HCT116 (cell line): ENCODE results near the gene RPL11. TPM values are rescaled to one million over a fixed set of nuclear protein-coding genes. Genes with fewer than 3 reads are reported as not detected.

Experiments
- ATAC-seq: fragments of 200-7000 bp; cut with Tn5 transposase; 2 replicates; pipeline ENCODE4 v1.9.1; 2020; ENCODE audit warnings: mild to moderate bottlenecking, moderate library complexity
- BruUV-seq: library from RNA; stranded (reverse); fragments of 400-500 nt; replicated peaks from 2 replicates; lab custom pipeline; 2021; lab: Mats Ljungman, UMichigan
- CTCF ChIA-PET: fragments of 300-600 bp; sonication (Branson Sonifier 250); formaldehyde crosslinking; loops from one replicate; lab custom pipeline; 2021; ENCODE audit warnings: antibody characterized with exemption; lab: Charles Lee
- POLR2A ChIA-PET: fragments of 300-600, 350-600 bp; sonication (Branson Sonifier 250); formaldehyde crosslinking; loops from one replicate; lab custom pipeline; 2021; ENCODE audit warnings: antibody characterized with exemption; lab: Charles Lee
- RAD21 ChIA-PET, 2 experiments: fragments of 300-600 bp; sonication (Branson Sonifier 250); formaldehyde crosslinking; loops; one replicate each; lab custom pipeline; 2023; ENCODE audit warnings: low total read pairs in 2 of 2; ENCODE audit not compliant: uncharacterized antibody in 2 of 2, unreplicated experiment in 2 of 2, low non-redundant PET in 1 of 2; lab: Charles Lee
- DNase-seq: peaks from one replicate; pipeline ENCODE4 v3.0.0-alpha.2; 2010; ENCODE audit warnings: low read depth, low spot score
- H2AFZ ChIP-seq: fragments of 200-600 bp; shearing (Covaris generic), sonication (generic); 2 replicates; pipeline ENCODE4 v1.6.1; 2017; ENCODE audit warnings: low read depth, mixed run types, mixed read lengths, antibody characterized with exemption, low read length; ENCODE audit not compliant: poor library complexity, severe bottlenecking
- H3K27ac ChIP-seq: 2 replicates; pipeline ENCODE4 v1.5.1; 2012; ENCODE audit warnings: low read depth, low read length
- H3K27me3 ChIP-seq: fragments of 200-600 bp; sonication (generic); 2 replicates; pipeline ENCODE4 v1.6.1; 2016; ENCODE audit warnings: mixed run types, low read length, mixed read lengths; ENCODE audit not compliant: insufficient read depth
- H3K36me3 ChIP-seq, 2 experiments: fragments of 200-500 bp in 1 of 2; fragments of 200-600 bp in 1 of 2; sonication (Bioruptor generic) in 1 of 2; sonication (generic) in 1 of 2; 2 replicates each; pipeline versions ENCODE4 v1.5.1 to v1.6.1; 2014 to 2016; ENCODE audit warnings: low read length in 2 of 2, inconsistent platforms in 1 of 2, mixed read lengths in 1 of 2, mixed run types in 1 of 2; ENCODE audit not compliant: insufficient read depth in 2 of 2, control insufficient read depth in 1 of 2
- H3K4me1 ChIP-seq, 2 experiments: fragments of 200-600 bp in 1 of 2; sonication (generic) in 1 of 2; 2 replicates each; pipeline versions ENCODE4 v1.5.1 to v1.6.1; 2012 to 2017; ENCODE audit warnings: low read length in 2 of 2, inconsistent platforms in 1 of 2, mild to moderate bottlenecking in 1 of 2, mixed read lengths in 1 of 2, mixed run types in 1 of 2, moderate library complexity in 1 of 2; ENCODE audit not compliant: insufficient read depth in 2 of 2, control insufficient read depth in 1 of 2
- H3K4me2 ChIP-seq: fragments of 200-600 bp; sonication (generic); 2 replicates; pipeline ENCODE4 v1.6.1; 2017; ENCODE audit warnings: mixed run types, low read length, mixed read lengths
- H3K4me3 ChIP-seq, 2 experiments: fragments of 200-600 bp in 1 of 2; sonication (generic) in 1 of 2; replicated peaks in 1 of 2; 2 replicates each; pipeline ENCODE4 v1.5.1; 2011 to 2016; ENCODE audit warnings: low read length in 2 of 2, control low read depth in 1 of 2, low read depth in 1 of 2, mild to moderate bottlenecking in 1 of 2, mixed read lengths in 1 of 2, mixed run types in 1 of 2
- H3K79me2 ChIP-seq: fragments of 200-600 bp; sonication (generic); 2 replicates; pipeline ENCODE4 v1.6.1; 2017; ENCODE audit warnings: mild to moderate bottlenecking, mixed run types, low read length, moderate library complexity, mixed read lengths; ENCODE audit not compliant: insufficient read depth
- H3K9ac ChIP-seq: fragments of 200-600 bp; sonication (generic); 2 replicates; pipeline ENCODE4 v1.6.1; 2016; ENCODE audit warnings: low read length, mixed read lengths
- H3K9me2 ChIP-seq: fragments of 200-600 bp; sonication (generic), shearing (Covaris generic); 2 replicates; pipeline ENCODE4 v1.6.1; 2017; ENCODE audit warnings: mixed run types, mild to moderate bottlenecking, moderate library complexity; ENCODE audit not compliant: insufficient read depth
- H3K9me3 ChIP-seq, 2 experiments: fragments of 200-500 bp in 1 of 2; fragments of 200-600 bp in 1 of 2; sonication (Bioruptor generic) in 1 of 2; sonication (generic) in 1 of 2; 2 replicates each; pipeline ENCODE4 v1.6.1; 2014 to 2017; ENCODE audit warnings: low read length in 2 of 2, mixed read lengths in 2 of 2, inconsistent platforms in 1 of 2, low read depth in 1 of 2, mild to moderate bottlenecking in 1 of 2, mixed run types in 1 of 2, moderate library complexity in 1 of 2; ENCODE audit not compliant: control insufficient read depth in 1 of 2, insufficient read depth in 1 of 2
- H4K20me1 ChIP-seq: fragments of 200-600 bp; sonication (generic), shearing (Covaris generic); 2 replicates; pipeline ENCODE4 v1.6.1; 2017; ENCODE audit warnings: mixed run types, mild to moderate bottlenecking, moderate library complexity; ENCODE audit not compliant: insufficient read depth
- ATF3 ChIP-seq: IDR thresholded peaks from 2 replicates; pipeline ENCODE4 v1.6.1; 2012
- CBX3 ChIP-seq: IDR thresholded peaks from 2 replicates; pipeline ENCODE4 v1.6.1; 2012; ENCODE audit warnings: low read depth
- CTCF ChIP-seq, 3 experiments: fragments of 200-600 bp in 1 of 3; sonication (generic) in 1 of 3; IDR thresholded peaks in 2 of 3; conservative IDR thresholded peaks in 1 of 3; 2 replicates each; pipeline ENCODE4 v1.5.1; 2012 to 2017; ENCODE audit warnings: low read depth in 2 of 3, low read length in 2 of 3, antibody characterized with exemption in 1 of 3, borderline replicate concordance in 1 of 3, control low read depth in 1 of 3, mild to moderate bottlenecking in 1 of 3, mixed read lengths in 1 of 3, mixed run types in 1 of 3, moderate library complexity in 1 of 3; ENCODE audit not compliant: insufficient read depth in 1 of 3
- EZH2 ChIP-seq: fragments of 200-600 bp; sonication (generic); IDR thresholded peaks from 2 replicates; pipeline ENCODE4 v1.6.1; 2017; ENCODE audit warnings: antibody characterized with exemption, mixed run types
- FOSL1 ChIP-seq: IDR thresholded peaks from 2 replicates; pipeline ENCODE4 v1.6.1; 2012; ENCODE audit warnings: low read depth
- JUND ChIP-seq: IDR thresholded peaks from 2 replicates; pipeline ENCODE4 v1.6.1; 2012
- POLR2A ChIP-seq: IDR thresholded peaks from 2 replicates; pipeline ENCODE4 v1.7.0; 2011; ENCODE audit warnings: borderline replicate concordance; ENCODE audit not compliant: insufficient read depth, insufficient read length; ENCODE audit errors: extremely low read depth
- RAD21 ChIP-seq: IDR thresholded peaks from 2 replicates; pipeline ENCODE4 v1.6.1; 2012; ENCODE audit warnings: low read depth, mild to moderate bottlenecking
- REST ChIP-seq: IDR thresholded peaks from 2 replicates; pipeline ENCODE4 v1.6.1; 2012; ENCODE audit warnings: low read depth
- SIN3A ChIP-seq: IDR thresholded peaks from 2 replicates; pipeline ENCODE4 v1.6.1; 2012; ENCODE audit warnings: low read depth
- SP1 ChIP-seq: IDR thresholded peaks from 2 replicates; pipeline ENCODE4 v1.6.1; 2012; ENCODE audit warnings: low read depth
- SRF ChIP-seq: IDR thresholded peaks from 2 replicates; pipeline ENCODE4 v1.6.1; 2012; ENCODE audit warnings: low read depth
- TCF7L2 ChIP-seq: IDR thresholded peaks from 2 replicates; pipeline ENCODE4 v1.7.0; 2011; ENCODE audit warnings: borderline replicate concordance, inconsistent platforms; ENCODE audit not compliant: insufficient read depth, insufficient read length; ENCODE audit errors: extremely low read depth
- YY1 ChIP-seq: IDR thresholded peaks from 2 replicates; pipeline ENCODE4 v1.6.1; 2011; ENCODE audit warnings: low read length, low read depth, moderate library complexity, mild to moderate bottlenecking; ENCODE audit not compliant: insufficient replicate concordance; ENCODE audit errors: extremely low read depth
- ZBTB33 ChIP-seq: IDR thresholded peaks from 2 replicates; pipeline ENCODE4 v1.6.1; 2011; ENCODE audit warnings: mild to moderate bottlenecking, low read length, moderate library complexity; ENCODE audit not compliant: insufficient replicate concordance; ENCODE audit errors: extremely low read depth
- ZFX ChIP-seq: fragments of 450-650 bp; IDR thresholded peaks from 2 replicates; pipeline ENCODE4 v1.6.1; 2017
- intact Hi-C: fragments of 100-400 bp; cut with micrococcal nuclease; formaldehyde crosslinking; loops from 2 replicates; pipeline ENCODE4 v1.10.0; 2022
- total RNA-seq: library from RNA; stranded (reverse); gene quantifications from one replicate; pipeline ENCODE4 v1.2.1, GENCODE V29; 2021; ENCODE audit not compliant: unreplicated experiment

Gene RPL11
- total RNA-seq, 1 experiment from 2014 or later: 1,262 TPM

GRCh38 chr1:23645338-23645737, 46.3 kb upstream of the RPL11 start:
- TF ChIP-seq SP1 (no peak), POLR2A (no peak), CBX3 (no peak), ATF3 (no peak), CTCF (IDR thresholded peaks at IDR 0.05 in 2 of 3, conservative IDR thresholded peaks at IDR 0.05 in 1 of 3; ENCODE audit: borderline replicate concordance in 1 of 3, insufficient read depth in 1 of 3, low read depth in 2 of 3, low read length in 2 of 3) (no peak), SIN3A (no peak), YY1 (no peak), EZH2 (no peak), SRF (no peak), ZBTB33 (no peak), ZFX (no peak), TCF7L2 (no peak), RAD21 (no peak), FOSL1 (no peak), JUND (no peak), REST (no peak)

More at GRCh38 chr1:23645338-23645737, 46.3 kb upstream of the RPL11 start:
- H3K27ac ChIP-seq: no peak overlapping the region
- ChIA-PET CTCF (interaction anchor here (0.8 to 2.7 kb wide), 4 partner anchors 8 to 17 kb away, joined by 3 to 12 read pairs (median 7); no protein-coding TSS in a partner anchor), POLR2A (no interaction called here), RAD21 (no interaction called here)
- no peaks in the 10 kb centered on the region for H3K79me2 ChIP-seq
- no TSS peak for BruUV-seq
- no peaks in the 10 kb centered on the region for H3K27me3 ChIP-seq
- H4K20me1 ChIP-seq: no peaks in the 10 kb centered on the region
- no peak for ATAC-seq
- H2AFZ ChIP-seq: no peak overlapping the region
- DNase-seq: no peak
- H3K9me2 ChIP-seq: no peaks in the 10 kb centered on the region
- no peak overlapping the region for H3K4me3 ChIP-seq
- H3K4me2 ChIP-seq: no peak overlapping the region
- no peaks in the 10 kb centered on the region for H3K9me3 ChIP-seq
- intact Hi-C loops: no loop called here
- H3K36me3 ChIP-seq: no peaks in the 10 kb centered on the region
- peaks cover 3 to 4% of the 10 kb centered on the region in 2 experiments; a peak in 2 of 4 replicates for H3K4me1 ChIP-seq
- H3K9ac ChIP-seq: no peak overlapping the region
